GM18499 (cell line): ENCODE measurements around the gene TEX44.
"Not testable (repeated sequence)": the region's sequence is repeated elsewhere in the genome, so short reads cannot be mapped to it uniquely, and the experiment has no call there.

Experiments used
- ATAC-seq: cut with Tn5 transposase; IDR thresholded peaks from one replicate; pipeline ENCODE4 v1.9.1; 2021; ENCODE audit warnings: moderate number of reproducible peaks; ENCODE audit not compliant: insufficient read depth, unreplicated experiment

TEX44 gene

DNA sequence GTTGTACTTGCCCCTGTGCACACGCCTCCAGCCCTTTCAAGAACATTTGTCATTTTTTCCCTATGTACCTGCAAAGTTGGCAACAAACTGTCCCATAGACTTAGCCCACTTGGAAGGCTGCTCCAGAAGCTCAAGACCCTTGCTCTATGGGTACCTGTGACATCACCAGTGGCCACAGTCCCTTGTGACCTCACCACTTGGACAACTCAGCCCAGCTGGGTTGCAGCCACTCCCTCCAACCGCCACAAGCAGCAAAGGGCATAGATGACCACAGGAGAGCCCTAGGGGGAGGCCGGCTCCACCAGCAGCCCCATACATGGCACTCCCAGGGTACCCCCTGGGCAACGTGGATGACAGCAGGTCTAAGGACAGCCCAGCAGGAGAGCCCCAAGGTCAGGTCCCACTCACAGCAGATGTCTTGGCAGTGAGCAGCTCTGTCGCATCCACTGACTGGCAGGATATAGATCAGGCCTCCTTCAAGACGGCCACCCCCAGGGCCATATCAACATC, at the start of gene TEX44:
TSS of gene TEX44 (plus strand) at position 229 of the 510 bp plus-strand sequence. CDS start at position 317, 88 bp downstream.
- no peak for ATAC-seq

DNA sequence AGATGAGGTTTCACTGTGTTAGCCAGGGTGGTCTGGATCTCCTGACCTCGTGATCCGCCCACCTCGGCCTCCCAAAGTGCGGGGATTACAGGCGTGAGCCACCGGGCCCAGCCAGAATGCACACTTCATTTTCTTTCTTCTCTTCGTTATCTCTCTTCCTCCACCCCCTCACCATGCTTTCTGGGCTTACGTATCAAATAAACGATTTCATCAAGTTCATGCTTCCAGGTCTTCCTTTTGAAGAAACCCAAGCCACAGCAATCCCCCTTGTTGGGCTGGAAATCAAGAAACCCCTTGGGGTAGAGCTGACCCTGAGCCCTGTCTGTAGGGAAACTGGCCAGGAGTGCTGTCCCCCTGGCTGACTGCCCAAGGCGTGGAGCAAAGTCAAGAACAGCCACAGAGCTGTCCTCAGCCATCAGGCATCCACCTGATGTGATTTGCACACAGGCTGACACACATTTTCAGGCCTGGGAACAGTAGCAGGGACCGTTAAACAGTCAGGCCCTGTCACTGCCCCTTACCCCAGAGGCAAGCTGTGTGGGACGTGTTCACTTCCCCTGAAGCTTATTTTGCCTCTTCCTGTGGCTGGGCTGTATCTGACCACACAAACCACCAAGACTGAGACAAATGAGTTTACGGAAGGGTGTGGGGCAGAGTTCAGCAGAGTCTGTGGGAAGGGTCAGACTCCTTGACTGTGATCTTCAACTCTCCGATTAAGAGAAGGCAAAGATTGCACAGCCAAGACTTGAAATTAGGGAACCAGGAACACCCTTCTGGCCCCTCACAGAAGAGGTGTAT, 47.4 kb upstream of the TEX44 start:
- ATAC-seq: peak; percentile 93

DNA sequence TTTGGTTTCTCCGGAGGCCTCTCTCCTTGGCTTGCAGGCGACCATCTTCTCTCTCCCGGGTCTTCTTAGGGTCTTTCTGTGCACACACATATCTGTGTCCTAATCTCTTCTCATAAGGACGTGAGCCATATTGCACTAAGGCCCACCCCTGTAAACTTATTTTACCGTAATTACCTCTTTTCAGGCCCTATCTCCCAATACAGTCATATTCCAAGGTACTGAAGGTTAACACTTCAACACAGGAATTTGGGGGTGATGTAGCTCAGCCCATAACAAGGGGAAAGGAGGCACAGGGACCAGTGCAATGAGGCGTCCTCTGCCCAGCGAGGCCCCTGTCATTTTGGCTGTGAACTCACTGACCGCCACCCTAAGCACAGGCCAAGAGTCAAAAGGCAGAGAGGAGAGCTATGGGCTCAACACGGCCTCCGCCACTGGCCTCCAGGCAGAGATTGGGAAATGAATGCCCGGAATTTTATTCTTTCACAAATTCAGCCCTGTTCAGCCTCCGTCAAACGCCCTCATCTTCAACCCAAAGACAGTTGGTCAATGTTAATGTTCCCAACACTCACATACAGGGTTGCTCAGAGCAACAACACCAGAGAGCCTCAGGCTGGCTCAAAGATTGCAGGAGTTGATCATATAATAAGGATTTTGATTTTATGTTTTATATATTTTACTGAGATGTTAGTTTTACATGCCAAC, 46.5 kb upstream of the TEX44 start:
- ATAC-seq: no peak

DNA sequence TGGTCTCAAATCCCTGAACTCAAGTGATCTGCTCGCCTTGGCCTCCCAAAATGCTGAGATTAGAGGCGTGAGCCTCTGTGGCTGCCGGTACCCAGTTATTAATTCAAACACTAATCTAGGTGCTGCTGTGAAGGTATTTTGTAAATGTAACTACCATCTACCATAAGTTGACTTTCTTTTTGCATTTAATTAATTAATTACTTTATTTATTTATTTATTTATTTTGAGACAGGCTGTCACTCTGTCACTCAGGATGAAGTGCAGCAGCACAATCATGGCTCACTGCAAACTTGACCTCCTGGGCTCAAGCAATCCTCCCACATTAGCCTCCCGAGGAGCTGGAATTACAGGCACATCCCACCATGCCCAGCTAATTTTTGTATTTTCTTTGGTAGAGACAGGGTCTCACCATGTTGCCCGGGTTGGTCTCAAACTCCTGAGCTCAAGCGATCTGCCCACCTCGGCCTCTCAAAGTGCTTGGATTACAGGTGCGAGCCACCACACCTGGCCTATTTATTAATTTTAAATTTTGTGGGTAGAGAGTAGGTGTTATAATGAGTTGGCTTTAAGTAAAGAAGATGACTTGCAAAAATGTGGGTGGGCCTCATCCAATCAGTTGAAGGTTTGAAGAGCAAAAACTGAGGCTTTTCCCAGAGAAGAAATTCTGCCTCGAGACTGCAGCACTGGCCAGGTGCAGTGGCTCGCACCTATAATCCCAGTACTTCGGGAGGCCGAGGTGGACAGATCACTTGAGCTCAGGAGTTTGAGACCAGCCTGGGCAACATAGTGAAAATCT, 45.2 kb upstream of the TEX44 start:
- ATAC-seq: no peak

DNA sequence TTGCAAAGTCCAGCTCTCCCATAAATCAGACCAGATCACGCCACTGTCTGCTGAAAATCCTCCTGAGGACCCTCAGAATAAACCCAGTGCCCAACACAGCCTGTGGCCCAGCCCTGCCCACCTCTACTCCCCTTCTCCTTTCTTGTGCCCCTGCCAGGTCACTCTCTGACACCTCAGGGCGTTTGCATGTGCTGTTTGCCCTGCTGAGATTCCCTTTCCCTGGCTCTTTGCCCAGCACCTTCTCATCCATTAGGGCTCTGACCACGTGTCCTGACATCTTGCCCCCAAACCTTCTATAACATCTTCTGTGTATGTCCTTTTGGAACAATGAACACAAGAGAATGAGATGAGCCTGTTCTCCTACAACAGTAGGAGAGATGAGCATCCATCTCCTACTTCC, 43.9 kb upstream of the TEX44 start:
- no peak for ATAC-seq

DNA sequence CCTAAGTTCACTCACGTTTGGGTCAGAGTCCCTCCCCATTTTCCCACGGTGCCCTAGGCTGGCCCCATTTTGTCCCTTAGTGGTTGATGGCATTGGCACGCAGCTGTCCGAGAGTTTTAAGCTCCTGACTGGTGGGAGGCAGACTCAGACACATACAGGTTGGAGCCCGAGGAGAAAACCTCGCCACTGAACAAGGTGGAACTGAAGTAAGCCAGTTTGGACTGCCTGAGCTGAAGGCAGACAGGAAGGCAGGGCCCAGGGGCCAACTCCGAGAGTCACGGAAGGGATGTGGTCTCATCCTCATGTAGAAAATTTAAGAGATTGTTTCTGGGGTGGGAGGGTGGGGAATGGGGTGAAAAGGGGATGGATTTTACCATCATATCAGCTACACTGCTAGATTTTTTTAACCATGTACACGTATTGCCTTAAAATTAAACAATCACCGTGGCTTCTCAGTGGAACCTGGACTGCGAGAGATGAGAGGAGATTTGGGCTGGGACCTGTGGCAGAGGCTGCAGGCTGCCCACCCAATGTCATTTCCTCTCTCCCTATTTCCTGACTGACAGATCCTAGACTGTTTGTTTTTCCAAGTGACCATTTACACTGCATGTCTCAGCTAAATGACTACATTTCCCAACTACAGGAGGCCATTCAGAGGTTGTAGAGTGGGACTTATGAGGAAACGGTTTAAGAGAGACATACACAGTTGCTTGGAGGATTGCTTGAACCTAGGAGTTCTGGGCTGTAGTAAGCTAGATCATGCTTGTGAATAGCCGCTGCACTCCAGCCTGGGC, 43.0 kb upstream of the TEX44 start:
- ATAC-seq: no peak

DNA sequence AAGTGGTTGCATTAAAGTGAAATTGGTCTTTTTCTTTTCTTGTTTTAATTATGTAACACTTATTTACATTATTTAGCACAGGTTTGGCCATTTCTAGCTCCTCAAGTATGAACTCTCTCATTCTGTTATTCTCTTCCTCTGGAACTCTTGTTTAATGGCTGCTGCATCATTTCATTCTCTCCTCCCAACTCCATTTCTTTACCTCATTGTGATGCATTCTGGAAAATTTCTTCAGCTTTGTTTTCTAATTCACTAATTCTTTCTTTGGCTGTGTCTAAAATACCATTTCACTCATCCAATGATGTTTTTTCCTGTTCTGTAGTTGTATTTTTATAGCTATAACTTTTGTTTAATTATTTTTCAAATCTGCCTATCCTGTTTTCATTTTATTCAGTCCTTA, 39.9 kb upstream of the TEX44 start:
- no peak for ATAC-seq

DNA sequence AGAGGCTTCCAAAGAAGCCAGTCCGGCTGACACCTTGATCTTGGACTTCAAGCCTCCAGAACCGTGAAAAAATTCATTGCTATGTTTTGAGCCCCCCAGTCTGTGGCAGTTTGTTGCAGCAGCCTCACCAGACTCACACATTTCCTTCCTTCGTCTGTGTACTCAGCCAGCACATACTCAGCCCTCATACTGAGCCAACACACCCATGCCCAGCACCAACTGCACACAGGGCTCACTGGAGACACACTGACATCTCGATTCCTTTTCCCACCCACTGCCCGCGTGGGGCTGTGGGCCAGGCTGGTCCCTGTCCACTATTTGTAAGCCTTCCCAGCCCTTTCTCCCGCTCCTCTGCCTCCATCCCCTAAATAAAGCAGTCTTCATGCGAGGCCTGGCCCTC, 38.3 kb upstream of the TEX44 start:
- ATAC-seq: no peak

DNA sequence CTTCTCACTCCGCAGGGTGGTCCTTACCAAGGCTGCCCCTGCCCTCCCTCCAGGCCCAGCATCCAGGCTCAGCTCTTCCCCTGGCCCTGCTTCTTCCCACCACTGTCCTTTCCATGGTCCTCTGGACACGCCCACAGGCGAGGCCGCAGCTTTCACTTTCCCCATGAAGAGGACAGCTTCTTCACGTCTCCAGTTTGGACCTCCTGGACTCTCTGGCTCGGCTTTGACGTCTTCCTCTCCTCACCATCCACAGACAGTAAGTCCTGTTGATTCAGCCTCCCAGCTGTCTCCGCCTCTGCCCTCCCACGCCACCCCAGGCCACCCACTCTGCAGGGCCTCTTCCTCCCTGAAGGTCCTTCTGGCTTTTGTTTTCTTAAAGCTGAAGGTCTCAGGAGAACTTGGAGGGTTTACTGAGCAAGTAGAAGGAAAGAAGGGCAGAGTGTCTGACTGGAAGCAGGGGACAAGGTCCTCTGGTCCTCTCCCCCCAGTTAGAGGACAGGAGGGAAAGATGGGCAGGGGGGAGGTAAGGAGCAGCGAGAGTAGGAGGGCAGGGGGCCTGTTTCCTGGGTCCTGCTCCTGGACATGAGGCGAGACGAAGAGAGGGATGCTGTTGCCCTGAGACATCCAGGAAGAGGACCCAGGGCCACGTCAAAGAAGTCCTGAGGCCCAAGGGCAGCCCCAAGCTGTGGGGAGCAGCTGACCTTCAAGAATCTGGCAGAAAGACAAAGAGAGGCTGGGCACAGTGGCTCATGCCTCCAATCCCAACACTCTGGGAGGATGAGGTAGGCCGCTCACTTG, 37.7 kb upstream of the TEX44 start:
- ATAC-seq: no peak

DNA sequence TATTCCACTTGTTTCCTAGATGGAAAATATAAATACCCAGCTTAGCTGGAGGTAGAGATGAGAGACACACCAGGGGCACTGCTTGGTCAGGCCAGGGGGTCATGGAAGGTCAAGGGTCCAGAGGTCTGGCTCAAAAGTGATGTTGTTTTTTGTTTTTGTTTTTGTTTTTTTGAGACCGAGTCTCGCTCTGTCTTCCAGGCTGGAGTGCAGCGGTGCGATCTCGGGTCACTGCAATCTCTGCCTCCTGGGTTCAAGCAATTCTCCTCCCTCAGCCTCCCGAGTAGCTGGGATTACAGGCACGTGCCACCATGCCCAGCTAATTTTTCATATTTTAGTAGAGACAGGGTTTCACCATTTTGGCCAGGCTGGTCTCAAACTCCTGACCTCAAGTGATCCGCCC, 36.2 kb upstream of the TEX44 start:
- ATAC-seq: not testable (repeated sequence)

DNA sequence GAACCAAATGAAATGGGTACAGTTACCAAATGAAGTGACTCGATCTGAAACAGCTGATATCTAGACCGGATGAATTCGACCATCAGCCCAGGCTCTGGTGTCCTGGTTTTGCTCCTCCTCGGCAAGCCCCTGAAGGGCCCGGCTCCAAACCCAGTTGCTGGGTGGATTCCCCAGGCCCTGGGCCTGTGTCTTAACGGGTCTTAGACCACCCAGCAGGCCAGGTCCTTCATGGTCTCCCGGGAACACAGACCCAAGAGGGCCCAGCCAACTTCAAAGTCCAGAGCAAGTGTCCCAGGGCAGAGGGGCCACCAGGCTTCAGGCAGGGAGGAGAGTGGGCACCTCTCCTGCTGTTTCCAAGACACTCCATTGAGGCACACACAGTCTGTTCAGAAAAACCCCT, 35.7 kb upstream of the TEX44 start:
- no peak for ATAC-seq

DNA sequence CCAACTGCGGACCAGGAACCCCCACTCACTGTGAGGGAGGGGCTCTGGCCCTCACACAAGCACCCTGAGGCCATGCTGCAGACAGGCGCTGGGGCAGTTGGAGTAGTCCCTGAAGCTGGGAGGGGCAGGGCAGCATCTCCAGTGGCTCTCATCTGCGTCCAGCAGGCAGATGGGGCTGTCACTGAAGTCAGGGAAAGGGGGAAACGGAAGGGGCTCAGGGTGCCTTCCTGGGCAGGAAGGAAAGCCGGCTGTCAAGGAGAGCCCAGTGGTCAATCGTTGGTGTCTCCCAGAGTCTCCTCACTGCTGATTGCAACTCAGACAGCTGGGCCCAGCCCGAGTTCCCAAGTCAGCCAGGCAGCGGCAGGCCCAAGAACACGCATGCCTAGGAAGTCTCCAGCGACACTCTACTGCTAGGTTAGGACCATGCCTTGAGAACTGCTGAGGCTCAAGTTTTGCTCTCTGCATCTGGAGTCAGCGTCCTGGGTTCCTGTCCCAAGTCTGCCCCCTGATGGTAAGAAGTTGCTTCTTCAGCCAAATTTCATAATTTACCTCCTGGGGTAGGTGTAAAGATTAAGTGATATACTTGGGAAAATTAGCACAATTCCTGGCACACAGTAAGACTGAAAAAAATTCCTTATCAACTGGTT, 35.0 kb upstream of the TEX44 start:
- no peak for ATAC-seq

DNA sequence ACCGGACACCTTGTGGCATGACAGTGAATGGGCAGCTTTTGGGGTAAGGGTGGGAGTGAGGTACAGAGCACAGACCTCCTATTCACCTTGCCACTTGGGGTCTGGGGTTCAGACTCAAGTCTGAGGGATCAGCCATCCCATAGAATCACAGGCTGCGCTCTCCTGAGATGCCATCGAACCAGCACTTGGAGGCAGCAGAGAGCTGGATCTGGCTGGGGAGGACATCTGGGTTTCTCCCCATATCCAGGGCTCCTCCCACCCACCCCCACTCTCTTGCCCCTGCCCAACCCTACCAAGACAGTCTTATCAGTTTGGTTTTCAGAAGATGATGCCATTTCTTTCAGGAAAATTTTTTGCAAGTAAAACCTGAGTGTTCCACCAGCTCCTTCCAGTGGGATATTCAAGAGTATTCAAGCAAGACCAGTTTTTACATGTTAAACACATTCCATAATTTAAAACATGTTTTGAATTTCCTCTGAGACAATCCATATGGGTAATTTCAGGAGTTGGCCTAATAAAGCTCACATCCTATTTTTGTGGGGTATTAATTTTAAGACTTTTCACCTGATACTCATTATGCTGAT, 29.2 kb upstream of the TEX44 start:
- no peak for ATAC-seq

DNA sequence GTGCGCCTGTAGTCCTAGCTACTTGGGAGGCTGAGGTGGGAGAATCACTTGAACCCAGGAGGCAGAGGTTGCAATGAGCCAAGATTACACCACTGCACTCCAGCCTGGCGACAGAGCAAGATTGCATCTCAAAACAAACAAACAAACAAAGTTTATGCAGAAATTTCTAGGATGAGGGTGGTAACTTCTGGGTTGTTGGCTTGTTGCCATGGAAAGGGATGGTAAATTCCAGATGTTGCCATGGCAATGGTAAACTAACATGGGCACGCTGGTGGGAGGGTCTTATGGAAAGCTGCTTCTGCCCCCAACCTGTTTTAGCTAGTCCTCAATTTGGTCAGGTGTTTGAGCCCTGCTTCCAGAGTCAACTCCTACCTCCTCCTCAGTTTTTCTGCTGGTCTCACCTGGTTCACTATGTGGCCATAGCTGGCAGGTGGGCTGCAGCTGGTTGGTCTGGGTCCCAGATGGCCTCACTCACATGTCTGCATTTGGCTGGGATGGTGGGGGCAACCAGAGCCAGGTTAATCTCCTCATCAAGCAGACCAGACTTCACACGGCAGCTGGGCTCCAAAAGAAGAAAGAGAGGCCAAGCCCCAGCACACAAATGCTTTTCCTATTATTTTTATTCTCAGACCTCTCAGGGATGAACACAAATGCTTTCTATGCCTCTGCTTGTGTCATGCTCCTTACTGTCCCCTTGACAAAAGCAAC, 26.6 kb upstream of the TEX44 start:
- no peak for ATAC-seq

DNA sequence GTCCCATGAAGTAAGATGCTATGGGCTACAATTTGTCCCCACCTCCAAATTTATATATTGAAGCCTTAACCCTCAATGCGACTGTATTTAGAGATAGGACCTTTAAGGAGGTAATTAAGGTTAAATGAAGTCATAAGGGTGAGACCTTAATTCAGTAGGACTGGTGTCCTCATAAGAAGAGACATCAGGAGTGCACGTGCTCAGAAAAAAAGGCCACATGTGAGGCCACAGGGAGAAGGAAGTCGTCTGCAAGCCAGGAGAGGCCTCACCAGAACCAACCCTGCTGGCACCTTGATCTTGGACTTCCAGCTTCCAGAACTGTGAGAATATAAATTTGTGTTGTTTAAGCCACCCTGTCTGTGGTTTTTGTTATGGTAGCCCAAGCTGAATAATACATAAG, 25.5 kb upstream of the TEX44 start:
- ATAC-seq: no peak

DNA sequence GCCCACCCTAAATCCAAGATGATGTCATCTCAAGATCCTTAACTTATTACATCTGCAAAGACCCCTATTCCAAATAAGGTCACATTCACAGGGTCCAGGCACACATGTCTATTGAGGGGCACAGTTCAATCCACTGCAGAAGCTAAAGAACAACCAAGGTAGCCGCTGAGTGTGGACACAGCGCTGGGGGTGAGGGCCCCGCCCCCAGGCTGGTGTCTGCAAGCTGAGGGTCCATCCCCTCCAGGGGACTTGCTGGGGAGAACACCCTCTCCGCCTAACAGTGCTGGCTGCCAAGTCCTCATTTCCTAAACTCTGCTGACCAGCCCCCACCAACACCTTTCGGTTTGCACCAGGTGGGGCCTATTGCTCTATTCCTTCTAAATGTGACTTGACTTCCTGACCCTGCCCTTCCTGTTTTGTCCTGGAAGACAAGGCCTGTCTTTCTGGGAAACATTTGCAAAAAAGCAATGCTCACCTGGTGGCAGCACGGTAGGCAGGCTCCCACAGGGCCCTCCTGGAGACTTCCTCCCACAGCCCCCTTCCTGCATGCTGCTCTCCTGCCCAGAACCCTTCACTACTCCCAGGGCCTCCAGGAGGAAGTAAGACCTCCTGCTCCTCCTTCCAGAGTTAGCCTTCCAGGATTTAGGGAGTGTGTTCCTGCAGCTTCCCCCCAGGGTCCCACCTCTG, 24.4 kb upstream of the TEX44 start:
- ATAC-seq: no peak

DNA sequence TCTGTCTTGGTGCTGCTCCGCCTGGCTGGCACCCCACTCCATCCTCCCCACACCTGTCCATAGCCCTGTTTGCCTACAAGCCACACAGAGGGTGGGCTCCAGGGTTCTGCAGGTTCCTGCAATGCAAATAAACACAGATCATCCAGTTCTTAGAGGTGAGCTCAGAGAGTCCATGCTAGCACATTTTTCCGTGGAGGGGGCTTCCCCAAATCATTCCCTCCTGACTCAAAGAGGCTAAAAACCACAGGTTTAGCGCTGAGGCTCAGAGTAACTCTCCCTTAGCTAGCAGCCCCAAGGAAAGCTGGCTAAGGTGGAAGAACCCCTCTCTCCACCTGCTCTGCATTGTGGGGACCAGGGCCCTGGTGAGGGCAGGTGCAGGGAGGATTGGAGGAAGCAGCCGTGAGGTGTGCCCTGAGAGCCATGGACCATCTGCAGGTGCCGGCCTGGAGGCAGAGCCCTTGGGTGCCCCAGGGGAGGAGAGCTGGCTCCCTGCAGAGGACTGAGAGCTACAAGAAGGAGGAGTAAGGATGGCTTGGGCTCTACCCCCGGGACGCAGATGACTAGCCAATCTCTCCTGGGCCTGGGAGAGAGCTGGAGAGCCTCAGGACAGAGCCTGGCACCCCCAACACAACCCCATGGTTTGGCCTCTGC, 23.8 kb upstream of the TEX44 start:
- no peak for ATAC-seq
